Coronary artery (tissue), 2 donors: ENCODE data around the gene VEGFD.

Experiments used
- DNase-seq: peaks from one replicate; pipeline ENCODE4 v3.0.0-alpha.2; 2017; ENCODE audit warnings: low spot score
- H3K27ac ChIP-seq, 2 donors: fragments of 200-600 bp; sonication (generic); one replicate each; pipeline ENCODE4 v1.5.1; 2016 to 2019
- H3K4me3 ChIP-seq: fragments of 200-600 bp; sonication (generic); 2 replicates; pipeline ENCODE4 v1.5.1; 2016; ENCODE audit warnings: mild to moderate bottlenecking, moderate library complexity
- TF ChIP-seq, protein P1 (sequence below): fragments of 200-600 bp; sonication (generic); IDR thresholded peaks from one replicate; pipeline ENCODE4 v1.5.1; 2019; ENCODE audit warnings: antibody characterized with exemption

Gene VEGFD

DNA sequence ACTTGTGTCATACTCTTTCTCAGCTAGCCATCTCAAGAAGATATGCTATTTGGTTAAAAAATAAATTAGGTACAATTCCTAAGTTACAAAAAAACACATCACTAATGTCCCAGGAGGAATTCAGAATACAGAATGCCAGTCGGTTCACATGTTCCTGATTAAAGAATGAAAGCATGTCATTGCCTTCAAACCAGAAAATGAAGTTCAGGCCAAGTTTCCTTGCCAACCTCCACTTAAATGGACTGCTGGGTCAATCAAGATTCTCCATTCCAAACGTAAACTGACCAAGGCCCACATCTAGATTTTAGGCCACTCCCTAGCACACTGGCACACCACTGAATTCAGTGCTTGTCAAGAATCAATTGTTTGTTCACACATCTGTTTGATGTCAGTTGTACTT lies 55.4 kb downstream of the VEGFD start:
- Histone ChIP-seq H3K27ac (no peak overlapping the region), H3K4me3 (no peak overlapping the region)
- no peak for DNase-seq
- TF ChIP-seq, protein P1, sequence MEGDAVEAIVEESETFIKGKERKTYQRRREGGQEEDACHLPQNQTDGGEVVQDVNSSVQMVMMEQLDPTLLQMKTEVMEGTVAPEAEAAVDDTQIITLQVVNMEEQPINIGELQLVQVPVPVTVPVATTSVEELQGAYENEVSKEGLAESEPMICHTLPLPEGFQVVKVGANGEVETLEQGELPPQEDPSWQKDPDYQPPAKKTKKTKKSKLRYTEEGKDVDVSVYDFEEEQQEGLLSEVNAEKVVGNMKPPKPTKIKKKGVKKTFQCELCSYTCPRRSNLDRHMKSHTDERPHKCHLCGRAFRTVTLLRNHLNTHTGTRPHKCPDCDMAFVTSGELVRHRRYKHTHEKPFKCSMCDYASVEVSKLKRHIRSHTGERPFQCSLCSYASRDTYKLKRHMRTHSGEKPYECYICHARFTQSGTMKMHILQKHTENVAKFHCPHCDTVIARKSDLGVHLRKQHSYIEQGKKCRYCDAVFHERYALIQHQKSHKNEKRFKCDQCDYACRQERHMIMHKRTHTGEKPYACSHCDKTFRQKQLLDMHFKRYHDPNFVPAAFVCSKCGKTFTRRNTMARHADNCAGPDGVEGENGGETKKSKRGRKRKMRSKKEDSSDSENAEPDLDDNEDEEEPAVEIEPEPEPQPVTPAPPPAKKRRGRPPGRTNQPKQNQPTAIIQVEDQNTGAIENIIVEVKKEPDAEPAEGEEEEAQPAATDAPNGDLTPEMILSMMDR: no peak

DNA sequence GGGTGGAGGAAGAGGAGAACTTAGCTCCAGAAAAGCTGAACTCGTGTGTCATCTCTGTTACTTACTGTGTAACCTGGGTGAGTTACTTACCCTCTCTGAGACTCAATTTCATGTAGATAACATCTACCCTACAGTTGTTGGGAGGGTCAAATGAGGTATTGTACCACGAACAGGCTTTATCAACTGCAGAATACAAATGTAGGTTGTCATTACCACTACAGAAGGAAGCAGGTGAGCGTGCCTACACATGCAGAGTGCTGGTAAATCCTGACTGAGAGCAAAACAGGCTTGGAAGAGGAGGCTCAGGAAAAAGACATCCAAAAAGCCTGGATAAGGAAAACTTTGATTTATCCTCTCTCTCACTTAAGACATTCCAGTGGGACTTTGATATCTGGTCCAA lies 56.1 kb downstream of the VEGFD start:
- Histone ChIP-seq H3K27ac (no peak overlapping the region), H3K4me3 (no peak overlapping the region)
- TF ChIP-seq, protein P1: no peak

DNA sequence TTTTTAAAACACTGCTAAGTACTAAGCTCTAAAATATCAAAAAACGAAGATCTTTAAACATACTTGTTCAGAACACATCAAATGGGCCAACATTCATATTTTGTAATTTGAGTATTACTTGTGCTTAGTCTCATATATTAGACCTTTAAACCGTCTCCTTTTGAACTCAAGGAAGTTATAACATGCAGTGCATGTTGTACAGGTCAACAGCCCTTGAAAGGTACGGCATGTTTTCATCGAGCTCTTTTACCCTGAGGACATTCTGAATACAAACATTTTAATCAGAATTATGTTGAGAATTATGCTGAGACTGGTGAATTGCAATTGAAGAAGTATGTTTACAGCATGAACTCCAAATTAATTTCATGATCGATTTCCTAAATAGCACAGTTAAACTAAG lies 61.7 kb downstream of the VEGFD start:
- TF ChIP-seq, protein P1: no peak
- no peak for DNase-seq
- no peak overlapping the region for H3K27ac ChIP-seq
- H3K4me3 ChIP-seq: no peak overlapping the region

More for the DNA sequence above, 56.1 kb downstream of the VEGFD start:
- no peak for DNase-seq

DNA sequence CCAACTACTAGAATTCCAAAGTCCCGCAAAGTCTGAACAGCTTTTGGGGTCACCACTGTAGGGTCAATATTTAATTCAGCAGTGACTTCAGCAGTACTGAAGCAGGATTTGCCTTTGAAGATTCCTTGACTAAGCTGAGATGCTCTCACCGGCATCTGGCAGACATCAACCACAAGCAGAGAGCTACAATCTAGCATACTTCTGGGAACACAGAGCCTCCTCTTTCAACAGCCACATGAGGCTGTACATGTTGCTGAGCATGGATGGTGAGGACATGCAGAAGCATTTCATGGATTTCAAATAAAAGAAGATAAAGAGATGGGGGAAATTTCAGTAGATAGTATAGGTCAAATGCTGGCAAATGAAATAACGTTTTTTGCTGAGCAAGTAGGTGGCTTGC lies 62.1 kb downstream of the VEGFD start:
- Histone ChIP-seq H3K27ac (no peak overlapping the region), H3K4me3 (no peak overlapping the region)
- DNase-seq: no peak
- TF ChIP-seq, protein P1: no peak

DNA sequence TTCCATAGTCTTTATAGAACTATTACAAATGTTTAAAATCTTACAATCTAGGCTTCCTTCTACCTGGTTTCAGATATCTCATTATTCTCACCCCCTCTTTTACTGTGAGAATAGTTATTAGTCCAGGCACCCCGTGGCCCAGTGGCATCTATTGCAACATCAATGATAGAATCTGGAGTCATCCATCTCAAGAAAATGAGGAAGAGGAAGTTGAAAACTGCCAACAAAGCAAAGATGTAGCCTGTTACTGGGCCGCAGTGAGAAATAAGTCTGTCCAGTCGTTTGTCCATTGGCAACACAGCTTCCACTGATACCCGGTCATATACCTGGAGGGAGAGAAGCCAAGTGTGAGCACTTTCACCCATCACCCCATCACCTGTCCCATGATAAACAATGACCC lies 62.8 kb downstream of the VEGFD start:
- TF ChIP-seq, protein P1: no peak
- no peak overlapping the region for H3K27ac ChIP-seq
- DNase-seq: no peak
- no peak overlapping the region for H3K4me3 ChIP-seq

GRCh38 chrX:15320297-15320696 lies 63.9 kb downstream of the VEGFD start:
- DNase-seq: no peak
- Histone ChIP-seq H3K4me3 (no peak overlapping the region), H3K27ac (no peak overlapping the region)
- TF ChIP-seq, protein P1: no peak

- DNase-seq: no peak
- H3K27ac ChIP-seq: no peak overlapping the region
- TF ChIP-seq, protein P1: no peak
- H3K4me3 ChIP-seq: no peak overlapping the region
These were observed 65.1 kb downstream of the VEGFD start for GRCh38 chrX:15319075-15319474.
